Heart right ventricle (tissue), 16 donors: Measurements from ENCODE around the gene DYNC1I2. TPM values are rescaled to one million over a fixed set of nuclear protein-coding genes. Genes with fewer than 3 reads are reported as not detected.

Experiments
- ATAC-seq, 8 donors: fragments of 200-7000 bp; cut with Tn5 transposase; one replicate each; pipeline ENCODE4 v1.9.1; 2020; ENCODE audit warnings: mild to moderate bottlenecking in 8 of 8, moderate library complexity in 8 of 8, moderate number of reproducible peaks in 1 of 8
- DNase-seq, 2 donors: peaks; one replicate each; pipeline ENCODE4 v3.0.0-alpha.2; 2020
- H3K27ac ChIP-seq, 10 donors: fragments of 200-600 bp; sonication (generic) in 2 of 10; one replicate each; pipeline versions ENCODE4 v1.5.0 to v1.8.0; 2020 to 2022; ENCODE audit warnings: mild to moderate bottlenecking in 3 of 10
- H3K27me3 ChIP-seq, 7 donors: fragments of 200-600 bp; one replicate each; pipeline ENCODE4 v1.8.0; 2021 to 2022; ENCODE audit warnings: mild to moderate bottlenecking in 2 of 7
- H3K36me3 ChIP-seq, 9 donors: fragments of 200-600 bp; sonication (generic) in 1 of 9; one replicate each; pipeline versions ENCODE4 v1.5.0 to v1.8.0; 2020 to 2022; ENCODE audit warnings: mild to moderate bottlenecking in 2 of 9
- H3K4me1 ChIP-seq, 9 donors: fragments of 200-600 bp; sonication (generic) in 1 of 9; one replicate each; pipeline versions ENCODE4 v1.5.0 to v1.8.0; 2020 to 2022; ENCODE audit warnings: mild to moderate bottlenecking in 4 of 9
- H3K4me3 ChIP-seq, 10 donors: fragments of 200-600 bp; sonication (generic) in 2 of 10; one replicate each; pipeline versions ENCODE4 v1.5.0 to v1.8.0; 2020 to 2022; ENCODE audit warnings: mild to moderate bottlenecking in 7 of 10, moderate library complexity in 2 of 10
- H3K9me3 ChIP-seq, 11 donors: fragments of 200-600 bp in 10 of 11; sonication (generic) in 2 of 11; one replicate each; pipeline versions ENCODE4 v1.5.0 to v1.8.0; 2013 to 2022; ENCODE audit warnings: mild to moderate bottlenecking in 2 of 11, control low read depth in 1 of 11, moderate library complexity in 1 of 11
- WGBS, 2 donors: extraction: QIAGEN DNeasy Blood & Tissue Kit; methylation state at CpG; one replicate each; pipeline ENCODE4 v1.1.7; 2013; ENCODE audit warnings: inconsistent platforms in 1 of 2; 5-methylcytosine and 5-hydroxymethylcytosine counted together
- intact Hi-C, 10 donors: fragments of 100-400 bp; cut with DNase I; formaldehyde crosslinking; loops; one replicate each; pipeline versions ENCODE4 v1.11.1 to v1.14.2; 2022
- polyA plus RNA-seq, 2 donors: library from polyadenylated mRNA; stranded (reverse); fragments of 200-250 nt; gene quantifications; one replicate each; pipeline ENCODE4 v1.2.3, GENCODE V29; 2013
- total RNA-seq, 10 donors: library from RNA; stranded (reverse); fragmentation: NEBNext Ultra II Directional in 3 of 10; extraction: Animal tissue kit (Norgen Biotek cat#: 25700) in 3 of 10; gene quantifications; one replicate each; pipeline versions ENCODE4 v1.2.1 to v1.2.4, GENCODE V29; 2021 to 2023
- TF ChIP-seq, protein P1 (sequence below), 9 donors: fragments of 200-600 bp; sonication (generic) in 2 of 9; IDR thresholded peaks; one replicate each; pipeline versions ENCODE4 v1.5.0 to v1.8.0; 2021 to 2022; ENCODE audit warnings: antibody characterized with exemption in 9 of 9, mild to moderate bottlenecking in 5 of 9, moderate library complexity in 1 of 9
- donor health status: Arrhythmogenic right ventricular cardiomyopathy.
- donor health status: ischemic (EF 13 %, LVEDD 7.1; RV severe dilation, severe dysfunction).
- donor health status: healthy with polysubstance abuse.
- donor health status: DM: no; HTN: yes; CAD: no.
- donor health status: DM: no; HTN: no; CAD: no.
- donor health status: ischemic (EF 25% LVEDD 6.9; RV normal size, moderate dysfunction).
- donor health status: ischemic (EF 25% LVEDD 5.7; RV mildly dilated, moderate dysfunction).
- donor health status: healthy.
- donor health status: DM: yes; HTN: yes; CAD: no.
- donor health status: Ischemic cardiomyopathy.
- donor health status: ischemic (EF 35%, LVEDD 5.7; RV mildly dilated, moderate dysfunction).
- donor health status: nonischemic (EF 11% LVEDD 7.7; RV severe dilation, severe dysfunction).
- donor health status: DM: yes; HTN: yes; CAD: no.
- donor health status: PGD.
- donor health status: ischemic (EF 29% LVEDD 5.4; RV normal size, mild dysfunction).
- donor health status: nonischemic (EF 23%, LVEDD 6.1; RV moderate dilation, normal function).

The DYNC1I2 gene
- total and polyA plus RNA-seq, 12 donors: 63.3 to 81.4 (median 74.8) TPM

DNA sequence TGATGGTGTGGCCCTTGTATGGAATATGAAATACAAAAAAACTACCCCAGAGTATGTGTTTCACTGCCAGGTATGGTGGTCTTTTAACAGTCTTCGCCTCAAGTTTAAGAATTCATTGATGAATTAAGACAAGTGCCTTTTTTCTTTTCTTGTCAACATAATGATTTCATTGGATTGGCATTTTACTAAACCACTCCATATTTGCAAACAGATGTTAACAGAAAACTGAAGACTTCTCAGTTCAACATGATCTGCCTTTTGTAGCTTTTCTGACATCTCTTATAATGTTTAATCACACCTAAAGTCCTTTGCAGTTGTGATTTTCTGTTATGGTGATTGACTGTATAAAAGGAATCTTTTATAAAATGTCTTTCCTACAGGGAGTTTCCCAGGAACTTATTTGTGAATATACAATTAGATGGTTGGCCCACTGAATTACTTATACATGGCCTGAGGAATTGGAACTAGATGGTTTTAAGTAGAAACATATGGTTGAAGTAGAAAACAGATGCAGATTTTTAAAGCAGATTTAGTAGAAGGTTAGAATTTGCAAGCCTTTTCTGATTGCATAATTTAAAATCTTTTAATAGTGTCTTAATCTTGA, 39.7 kb downstream of the DYNC1I2 start:
- Histone ChIP-seq H3K9me3 (no peaks in the 10 kb centered on the region), H3K27me3 (no peaks in the 10 kb centered on the region), H3K36me3 (peaks cover 0 to 95% (median 42%) of the 10 kb centered on the region in 9 donors), H3K27ac (no peak overlapping the region), H3K4me3 (no peak overlapping the region), H3K4me1 (no peaks in the 10 kb centered on the region)
- intact Hi-C loops: no loop called here
- TF ChIP-seq, protein P1, sequence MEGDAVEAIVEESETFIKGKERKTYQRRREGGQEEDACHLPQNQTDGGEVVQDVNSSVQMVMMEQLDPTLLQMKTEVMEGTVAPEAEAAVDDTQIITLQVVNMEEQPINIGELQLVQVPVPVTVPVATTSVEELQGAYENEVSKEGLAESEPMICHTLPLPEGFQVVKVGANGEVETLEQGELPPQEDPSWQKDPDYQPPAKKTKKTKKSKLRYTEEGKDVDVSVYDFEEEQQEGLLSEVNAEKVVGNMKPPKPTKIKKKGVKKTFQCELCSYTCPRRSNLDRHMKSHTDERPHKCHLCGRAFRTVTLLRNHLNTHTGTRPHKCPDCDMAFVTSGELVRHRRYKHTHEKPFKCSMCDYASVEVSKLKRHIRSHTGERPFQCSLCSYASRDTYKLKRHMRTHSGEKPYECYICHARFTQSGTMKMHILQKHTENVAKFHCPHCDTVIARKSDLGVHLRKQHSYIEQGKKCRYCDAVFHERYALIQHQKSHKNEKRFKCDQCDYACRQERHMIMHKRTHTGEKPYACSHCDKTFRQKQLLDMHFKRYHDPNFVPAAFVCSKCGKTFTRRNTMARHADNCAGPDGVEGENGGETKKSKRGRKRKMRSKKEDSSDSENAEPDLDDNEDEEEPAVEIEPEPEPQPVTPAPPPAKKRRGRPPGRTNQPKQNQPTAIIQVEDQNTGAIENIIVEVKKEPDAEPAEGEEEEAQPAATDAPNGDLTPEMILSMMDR (IDR thresholded peaks at IDR 0.05): no peak
- WGBS, 2 donors: 95 to 97% methylated on average over 1 of the region's 1 CpG
- ATAC-seq: no peak
- DNase-seq: no peak

DNA sequence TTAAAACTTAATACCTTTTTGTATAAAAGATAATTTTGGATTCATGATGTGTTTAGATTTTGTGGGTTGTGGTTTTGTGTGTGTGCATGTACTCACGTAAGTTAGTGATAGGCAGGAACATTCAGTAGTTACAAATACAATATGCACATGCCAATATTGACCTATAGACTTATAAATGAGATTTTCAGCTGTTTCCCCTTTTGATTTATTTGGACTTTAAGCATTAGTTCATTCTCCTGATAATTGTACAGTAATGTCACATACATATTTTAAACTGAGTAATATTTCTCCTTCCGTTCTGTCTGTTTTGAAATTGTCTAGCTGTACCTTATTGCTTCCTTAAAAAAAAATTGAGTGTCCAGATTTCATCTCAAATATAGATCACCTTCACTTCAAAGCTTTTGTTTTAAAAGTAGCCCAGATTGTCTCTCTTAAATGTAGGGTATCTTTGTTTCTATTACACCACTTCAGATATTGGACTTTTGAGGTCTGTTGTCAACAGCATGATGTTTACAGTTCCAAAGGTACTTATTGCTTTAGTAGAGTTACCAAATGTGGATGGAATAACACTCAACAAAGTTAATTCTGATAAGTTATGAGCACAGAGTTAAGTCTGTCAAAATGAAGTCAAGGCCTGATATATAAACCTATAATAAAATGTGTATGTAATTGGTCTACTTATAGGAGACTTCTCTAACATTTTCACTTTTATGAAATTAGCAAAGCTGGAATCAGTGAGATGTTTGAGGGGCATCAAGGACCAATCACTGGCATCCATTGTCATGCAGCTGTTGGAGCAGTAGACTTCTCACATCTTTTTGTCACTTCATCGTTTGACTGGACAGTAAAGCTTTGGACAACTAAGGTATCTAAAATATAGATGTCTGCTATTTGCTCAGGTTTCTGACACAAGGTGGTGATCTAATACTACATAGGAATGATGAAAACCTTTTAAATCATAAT, 42.0 kb downstream of the DYNC1I2 start:
- intact Hi-C loops: no loop called here
- ATAC-seq: no peak

DNA sequence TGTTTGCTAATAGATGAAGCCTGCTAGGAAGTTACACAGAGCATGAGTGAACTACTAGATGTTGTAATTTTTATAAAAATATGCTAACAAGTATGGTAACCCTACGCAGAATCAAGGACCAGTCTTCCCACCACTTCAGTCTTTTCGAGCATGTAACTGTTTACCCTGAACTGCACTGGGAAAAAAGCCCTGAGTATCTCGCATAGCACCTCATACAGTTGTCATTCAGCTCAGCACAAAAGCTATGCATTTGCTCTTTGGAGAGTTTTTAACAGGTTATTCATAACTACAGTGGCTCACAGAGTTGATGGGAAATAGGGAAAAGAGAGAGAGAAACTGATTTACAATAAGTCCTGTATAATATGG, 42.7 kb downstream of the DYNC1I2 start:
- Histone ChIP-seq H3K36me3 (peaks cover 0 to 100% (median 48%) of the 10 kb centered on the region in 9 donors), H3K27ac (no peak overlapping the region), H3K27me3 (no peaks in the 10 kb centered on the region), H3K4me1 (no peaks in the 10 kb centered on the region), H3K4me3 (no peak overlapping the region), H3K9me3 (no peaks in the 10 kb centered on the region)
- ATAC-seq: no peak
- DNase-seq: no peak
- TF ChIP-seq, protein P1 (IDR thresholded peaks at IDR 0.05): no peak
- intact Hi-C loops: no loop called here
- 63 to 84% methylated on average over 3 of the region's 3 CpGs for WGBS, 2 donors

More for the DNA sequence above, 42.0 kb downstream of the DYNC1I2 start:
- H3K27ac ChIP-seq: no peak overlapping the region
- WGBS, 2 donors: 96% methylated on average over 3 of the region's 3 CpGs
- no peak overlapping the region for H3K4me3 ChIP-seq
- no peaks in the 10 kb centered on the region for H3K27me3 ChIP-seq
- no peak for DNase-seq
- H3K36me3 ChIP-seq: peaks cover 0 to 100% (median 44%) of the 10 kb centered on the region in 9 donors
- H3K9me3 ChIP-seq: no peaks in the 10 kb centered on the region
- H3K4me1 ChIP-seq: no peaks in the 10 kb centered on the region
- TF ChIP-seq, protein P1 (IDR thresholded peaks at IDR 0.05): no peak

DNA sequence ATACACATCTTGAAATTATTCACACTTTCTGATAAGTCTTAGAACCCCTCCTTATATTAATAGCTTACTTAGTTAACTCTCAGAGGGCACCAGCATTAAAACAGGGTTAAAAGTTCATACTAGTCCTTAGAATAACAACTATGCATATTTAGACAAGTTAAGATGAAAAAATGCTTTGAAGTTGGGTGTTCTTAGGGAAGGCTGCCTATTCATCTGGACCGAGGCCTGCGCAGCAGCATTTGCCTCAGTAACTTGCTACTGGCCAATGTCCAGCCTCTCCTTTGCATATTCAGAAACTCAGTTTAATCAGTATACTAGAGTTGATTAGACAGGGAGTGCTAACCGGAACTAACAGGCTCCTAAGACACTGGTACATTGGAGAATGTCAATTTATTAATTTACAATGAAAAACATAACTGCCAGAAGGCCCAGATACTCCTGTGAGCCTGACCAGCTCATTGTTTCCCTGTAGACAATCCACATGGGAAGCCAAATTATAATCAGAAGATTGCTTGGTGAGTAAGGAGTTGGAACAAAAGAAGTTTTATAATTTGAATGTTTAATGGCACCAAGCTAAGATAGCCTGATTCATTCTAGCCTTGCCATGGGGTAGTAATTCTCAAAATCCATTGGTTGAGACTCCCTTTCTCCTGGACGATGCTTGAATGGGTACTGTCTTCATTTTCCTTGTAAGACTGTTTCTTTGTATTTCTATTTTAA, 48.9 kb downstream of the DYNC1I2 start:
- Histone ChIP-seq H3K36me3 (peaks cover 0 to 100% (median 37%) of the 10 kb centered on the region in 9 donors), H3K4me1 (no peaks in the 10 kb centered on the region), H3K27me3 (no peaks in the 10 kb centered on the region), H3K27ac (no peak overlapping the region), H3K4me3 (no peak overlapping the region), H3K9me3 (no peaks in the 10 kb centered on the region)
- ATAC-seq (no peak), DNase-seq (no peak)
- intact Hi-C loops: no loop called here
- WGBS, 2 donors: 89 to 95% methylated on average over 4 of the region's 4 CpGs
- TF ChIP-seq, protein P1 (IDR thresholded peaks at IDR 0.05): no peak
